ENCODE data around the gene NELL1. TPM values are rescaled to one million over a fixed set of nuclear protein-coding genes. Genes with fewer than 3 reads are reported as not detected.
A peak's percentile ranks its signal among the peaks of the same experiment; 100 is the strongest.

The NELL1 gene
- total and polyA plus RNA-seq, 9 donors = 5.5 to 9.9 (median 7.6) TPM

DNA sequence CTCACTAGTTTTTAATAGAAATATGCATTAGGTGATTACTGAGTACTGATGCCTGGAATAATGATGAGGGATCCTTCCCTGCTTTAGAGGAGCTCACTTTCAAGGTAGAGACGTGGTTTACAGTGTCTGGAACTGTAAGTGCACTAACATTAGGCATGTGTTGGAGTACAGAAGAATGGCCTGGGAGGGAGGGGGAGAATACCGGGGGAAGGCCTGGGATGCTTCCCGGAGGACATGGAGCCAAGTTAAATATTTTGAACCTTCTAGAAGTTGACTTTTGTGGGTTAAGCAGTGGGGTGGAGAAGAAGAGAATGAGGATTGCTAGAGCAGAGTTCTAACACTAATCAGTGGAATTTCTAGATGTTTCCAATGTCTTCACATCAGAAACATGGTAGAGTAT lies 261.6 kb downstream of the NELL1 start:
- Histone ChIP-seq H3K36me3 (ENCODE audit: control insufficient read depth, insufficient read depth, low read length) (no peaks in the 10 kb centered on the region), H3K4me3 (ENCODE audit: low read length) (no peak overlapping the region), H3K27me3 (ENCODE audit: control insufficient read depth, insufficient read depth, low read length) (no peaks in the 10 kb centered on the region), H3K4me1 (ENCODE audit: control insufficient read depth, insufficient read depth, low read length) (peaks cover 2% of the 10 kb centered on the region), H3K9me3 (replicated peaks; ENCODE audit: control insufficient read depth, low read depth, low read length) (no peaks in the 10 kb centered on the region), H3K27ac (ENCODE audit: low read length) (no peak overlapping the region)
- DNase-seq = no peak
- WGBS (ENCODE audit: insufficient coverage) = 77% methylated on average over 3 of the region's 3 CpGs

DNA sequence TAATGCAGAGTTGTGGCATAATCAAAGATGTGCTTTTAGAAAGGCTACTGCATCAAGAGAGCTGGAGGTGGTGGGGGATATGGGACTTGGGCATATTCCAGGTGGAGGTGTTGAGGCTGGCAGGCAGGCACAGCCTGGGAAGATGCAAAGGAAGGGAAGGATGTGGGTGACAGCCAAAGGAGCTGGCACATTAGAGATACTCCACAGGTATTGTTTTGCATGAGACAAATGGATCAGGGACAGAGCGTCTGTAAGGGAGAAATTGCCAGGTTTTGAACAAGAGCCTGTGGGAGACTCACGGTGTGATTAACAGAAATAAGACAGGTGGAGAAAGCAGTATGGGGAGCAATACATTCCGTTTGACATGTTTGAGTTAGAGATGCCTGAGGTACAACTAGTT lies 263.7 kb downstream of the NELL1 start:
- 70% methylated on average over 3 of the region's 3 CpGs for WGBS (ENCODE audit: insufficient coverage)
- peaks cover 2% of the 10 kb centered on the region for H3K4me1 ChIP-seq (ENCODE audit: control insufficient read depth, insufficient read depth, low read length)
- no peak for DNase-seq
- no peak overlapping the region for H3K27ac ChIP-seq (ENCODE audit: low read length)
- H3K9me3 ChIP-seq (replicated peaks; ENCODE audit: control insufficient read depth, low read depth, low read length) = no peaks in the 10 kb centered on the region
- no peaks in the 10 kb centered on the region for H3K36me3 ChIP-seq (ENCODE audit: control insufficient read depth, insufficient read depth, low read length)
- no peaks in the 10 kb centered on the region for H3K27me3 ChIP-seq (ENCODE audit: control insufficient read depth, insufficient read depth, low read length)
- no peak overlapping the region for H3K4me3 ChIP-seq (ENCODE audit: low read length)

DNA sequence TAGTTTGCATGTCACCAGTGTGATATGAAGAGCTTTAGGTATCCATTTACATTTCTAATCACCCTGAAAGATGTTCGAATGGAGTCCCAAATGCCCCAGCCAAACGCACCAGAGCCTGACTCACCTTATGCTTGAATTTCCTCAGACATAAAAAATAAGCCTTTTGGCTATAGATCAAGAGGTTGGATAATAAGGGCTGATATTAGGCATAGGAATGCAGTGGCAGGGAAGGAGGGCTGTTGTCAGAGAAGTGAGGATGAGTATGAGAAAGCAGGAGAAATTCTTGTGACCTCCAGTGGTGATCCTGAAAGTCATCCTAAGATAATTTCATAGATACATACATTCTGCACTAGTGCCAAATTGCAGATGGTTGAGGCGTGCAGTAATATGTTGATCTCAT lies 264.6 kb downstream of the NELL1 start:
- WGBS (ENCODE audit: insufficient coverage) = no CpG with 5 or more reads among the region's 3 CpGs
- no peak overlapping the region for H3K4me3 ChIP-seq (ENCODE audit: low read length)
- peaks cover 2% of the 10 kb centered on the region for H3K4me1 ChIP-seq (ENCODE audit: control insufficient read depth, insufficient read depth, low read length)
- DNase-seq = no peak
- no peak overlapping the region for H3K27ac ChIP-seq (ENCODE audit: low read length)
- no peaks in the 10 kb centered on the region for H3K9me3 ChIP-seq (replicated peaks; ENCODE audit: control insufficient read depth, low read depth, low read length)
- no peaks in the 10 kb centered on the region for H3K36me3 ChIP-seq (ENCODE audit: control insufficient read depth, insufficient read depth, low read length)
- no peaks in the 10 kb centered on the region for H3K27me3 ChIP-seq (ENCODE audit: control insufficient read depth, insufficient read depth, low read length)

GRCh38 chr11:20934516-20934915 lies 265.1 kb downstream of the NELL1 start:
- no peaks in the 10 kb centered on the region for H3K27me3 ChIP-seq (ENCODE audit: control insufficient read depth, insufficient read depth, low read length)
- H3K4me1 ChIP-seq (ENCODE audit: control insufficient read depth, insufficient read depth, low read length) = peaks cover 2% of the 10 kb centered on the region
- WGBS (ENCODE audit: insufficient coverage) = 69% methylated on average over 1 of the region's 2 CpGs

GRCh38 chr11:20937826-20938225 lies 268.4 kb downstream of the NELL1 start:
- no peak overlapping the region for H3K4me3 ChIP-seq (ENCODE audit: low read length)
- no peak for DNase-seq
- H3K36me3 ChIP-seq (ENCODE audit: control insufficient read depth, insufficient read depth, low read length) = no peaks in the 10 kb centered on the region
- no peaks in the 10 kb centered on the region for H3K9me3 ChIP-seq (replicated peaks; ENCODE audit: control insufficient read depth, low read depth, low read length)
- no peak overlapping the region for H3K27ac ChIP-seq (ENCODE audit: low read length)
- WGBS (ENCODE audit: insufficient coverage) = 49% methylated on average over 4 of the region's 7 CpGs
- no peaks in the 10 kb centered on the region for H3K27me3 ChIP-seq (ENCODE audit: control insufficient read depth, insufficient read depth, low read length)
- H3K4me1 ChIP-seq (ENCODE audit: control insufficient read depth, insufficient read depth, low read length) = peaks cover 2% of the 10 kb centered on the region

More at GRCh38 chr11:20934516-20934915, 265.1 kb downstream of the NELL1 start:
- Histone ChIP-seq H3K36me3 (ENCODE audit: control insufficient read depth, insufficient read depth, low read length) (no peaks in the 10 kb centered on the region), H3K9me3 (replicated peaks; ENCODE audit: control insufficient read depth, low read depth, low read length) (no peaks in the 10 kb centered on the region), H3K27ac (ENCODE audit: low read length) (no peak overlapping the region), H3K4me3 (ENCODE audit: low read length) (no peak overlapping the region)
- DNase-seq = no peak

GRCh38 chr11:20949585-20949984 lies 280.2 kb downstream of the NELL1 start:
- no peak for DNase-seq
- 0% methylated on average over 1 of the region's 2 CpGs for WGBS (ENCODE audit: insufficient coverage)
- no peaks in the 10 kb centered on the region for H3K4me1 ChIP-seq (ENCODE audit: control insufficient read depth, insufficient read depth, low read length)
- H3K4me3 ChIP-seq (ENCODE audit: low read length) = no peak overlapping the region
- H3K27ac ChIP-seq (ENCODE audit: low read length) = no peak overlapping the region
- no peaks in the 10 kb centered on the region for H3K27me3 ChIP-seq (ENCODE audit: control insufficient read depth, insufficient read depth, low read length)
- H3K9me3 ChIP-seq (replicated peaks; ENCODE audit: control insufficient read depth, low read depth, low read length) = no peaks in the 10 kb centered on the region
- H3K36me3 ChIP-seq (ENCODE audit: control insufficient read depth, insufficient read depth, low read length) = no peaks in the 10 kb centered on the region

DNA sequence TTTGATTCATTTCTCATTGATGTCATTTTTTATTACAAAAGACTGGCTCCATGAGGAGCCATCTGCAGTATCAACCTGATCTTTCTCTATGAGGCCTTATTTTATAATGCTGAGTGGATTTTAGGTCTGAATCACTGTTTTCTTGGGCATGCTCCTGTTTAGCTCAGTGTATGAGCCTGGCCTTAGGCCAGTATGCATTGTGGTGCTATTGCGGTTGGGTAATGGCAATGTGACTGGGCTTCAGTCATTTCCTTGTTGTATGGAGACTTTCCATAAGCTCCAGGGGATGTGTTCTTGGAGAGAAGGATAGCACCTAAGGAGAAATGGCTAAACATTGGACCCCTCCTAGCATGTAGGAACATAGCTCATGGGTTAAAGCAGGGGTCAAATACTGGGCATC lies 293.2 kb downstream of the NELL1 start:
- Histone ChIP-seq H3K27me3 (ENCODE audit: control insufficient read depth, insufficient read depth, low read length) (no peaks in the 10 kb centered on the region), H3K36me3 (ENCODE audit: control insufficient read depth, insufficient read depth, low read length) (no peaks in the 10 kb centered on the region), H3K9me3 (replicated peaks; ENCODE audit: control insufficient read depth, low read depth, low read length) (no peaks in the 10 kb centered on the region), H3K4me1 (ENCODE audit: control insufficient read depth, insufficient read depth, low read length) (no peaks in the 10 kb centered on the region), H3K4me3 (ENCODE audit: low read length) (no peak overlapping the region), H3K27ac (ENCODE audit: low read length) (no peak overlapping the region)
- no peak for DNase-seq
- WGBS (ENCODE audit: insufficient coverage) = 100% methylated on average over 1 of the region's 1 CpG

GRCh38 chr11:20963596-20963995 lies 294.2 kb downstream of the NELL1 start:
- no CpG with 5 or more reads among the region's 5 CpGs for WGBS (ENCODE audit: insufficient coverage)
- Histone ChIP-seq H3K4me1 (ENCODE audit: control insufficient read depth, insufficient read depth, low read length) (no peaks in the 10 kb centered on the region), H3K36me3 (ENCODE audit: control insufficient read depth, insufficient read depth, low read length) (no peaks in the 10 kb centered on the region), H3K27me3 (ENCODE audit: control insufficient read depth, insufficient read depth, low read length) (no peaks in the 10 kb centered on the region), H3K9me3 (replicated peaks; ENCODE audit: control insufficient read depth, low read depth, low read length) (no peaks in the 10 kb centered on the region), H3K4me3 (ENCODE audit: low read length) (no peak overlapping the region), H3K27ac (ENCODE audit: low read length) (no peak overlapping the region)
- no peak for DNase-seq

DNA sequence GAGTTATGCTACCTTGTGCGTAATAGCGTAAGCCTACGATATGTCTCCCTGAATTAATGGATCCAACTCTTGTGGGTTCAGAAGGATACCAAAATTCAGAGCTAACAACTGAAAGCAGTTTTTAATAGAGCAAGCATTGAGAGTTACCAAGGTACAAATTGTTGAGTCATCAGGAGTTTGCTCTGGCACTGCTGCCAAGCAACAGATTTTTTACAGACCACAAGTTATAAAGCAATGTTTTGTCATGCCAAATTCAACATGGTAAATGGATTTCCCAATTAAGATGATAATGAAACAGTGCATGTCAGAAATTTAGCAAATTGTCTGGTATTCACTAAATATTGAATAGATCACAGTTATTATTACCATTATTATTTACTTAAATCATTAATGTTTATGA lies 295.6 kb downstream of the NELL1 start:
- DNase-seq = no peak
- Histone ChIP-seq H3K4me1 (ENCODE audit: control insufficient read depth, insufficient read depth, low read length) (no peaks in the 10 kb centered on the region), H3K27ac (ENCODE audit: low read length) (no peak overlapping the region), H3K36me3 (ENCODE audit: control insufficient read depth, insufficient read depth, low read length) (no peaks in the 10 kb centered on the region), H3K4me3 (ENCODE audit: low read length) (no peak overlapping the region), H3K9me3 (replicated peaks; ENCODE audit: control insufficient read depth, low read depth, low read length) (no peaks in the 10 kb centered on the region), H3K27me3 (ENCODE audit: control insufficient read depth, insufficient read depth, low read length) (no peaks in the 10 kb centered on the region)
- 97% methylated on average over 3 of the region's 3 CpGs for WGBS (ENCODE audit: insufficient coverage)

GRCh38 chr11:20966489-20966888 lies 297.1 kb downstream of the NELL1 start:
- WGBS (ENCODE audit: insufficient coverage) = no CpG with 5 or more reads among the region's 3 CpGs
- Histone ChIP-seq H3K4me1 (ENCODE audit: control insufficient read depth, insufficient read depth, low read length) (no peaks in the 10 kb centered on the region), H3K36me3 (ENCODE audit: control insufficient read depth, insufficient read depth, low read length) (no peaks in the 10 kb centered on the region), H3K9me3 (replicated peaks; ENCODE audit: control insufficient read depth, low read depth, low read length) (no peaks in the 10 kb centered on the region), H3K27ac (ENCODE audit: low read length) (no peak overlapping the region), H3K27me3 (ENCODE audit: control insufficient read depth, insufficient read depth, low read length) (no peaks in the 10 kb centered on the region), H3K4me3 (ENCODE audit: low read length) (no peak overlapping the region)
- DNase-seq = no peak

- 57% methylated on average over 7 of the region's 7 CpGs for WGBS (ENCODE audit: insufficient coverage)
- Histone ChIP-seq H3K27ac (ENCODE audit: low read length) (no peak overlapping the region), H3K36me3 (ENCODE audit: control insufficient read depth, insufficient read depth, low read length) (no peaks in the 10 kb centered on the region), H3K4me3 (ENCODE audit: low read length) (no peak overlapping the region), H3K27me3 (ENCODE audit: control insufficient read depth, insufficient read depth, low read length) (no peaks in the 10 kb centered on the region), H3K9me3 (replicated peaks; ENCODE audit: control insufficient read depth, low read depth, low read length) (no peaks in the 10 kb centered on the region), H3K4me1 (ENCODE audit: control insufficient read depth, insufficient read depth, low read length) (no peaks in the 10 kb centered on the region)
- DNase-seq = peak; percentile 21
Measured at GRCh38 chr11:20973940-20974559, 304.7 kb downstream of the NELL1 start.
